ENCODE data around the gene GGN.

- TF ChIP-seq REST (IDR thresholded peaks at IDR 0.05; ENCODE audit: low read depth): no peak
- no peak for TF ChIP-seq USF1 (IDR thresholded peaks at IDR 0.05)
- no peak for TF ChIP-seq TCF12 (IDR thresholded peaks at IDR 0.05; ENCODE audit: low read depth)
- TF ChIP-seq TEAD4 (IDR thresholded peaks at IDR 0.05): no peak
- no peak for TF ChIP-seq CREB1 (IDR thresholded peaks at IDR 0.05; ENCODE audit: low read depth)
- TF ChIP-seq ZBTB7A (IDR thresholded peaks at IDR 0.05; ENCODE audit: low read depth): no peak
- no peak for TF ChIP-seq CEBPB (IDR thresholded peaks at IDR 0.05)
- TF ChIP-seq RAD21 (IDR thresholded peaks at IDR 0.05; ENCODE audit: low read depth): no peak
- no peak for TF ChIP-seq FOXM1 (IDR thresholded peaks at IDR 0.05; ENCODE audit: borderline replicate concordance, low read depth)
- TF ChIP-seq EP300 (IDR thresholded peaks at IDR 0.05; ENCODE audit: borderline replicate concordance): no peak
Observed at GRCh38 chr19:38373907-38374331, 13.9 kb downstream of the GGN start.

Measured in Ishikawa (cell line).